HG02885 (cell line): ENCODE data around the gene CAPSL.
"Not testable (repeated sequence)": the region's sequence is repeated elsewhere in the genome, so short reads cannot be mapped to it uniquely, and the experiment has no call there.

Source experiments
- ATAC-seq: cut with Tn5 transposase; IDR thresholded peaks from one replicate; pipeline ENCODE4 v1.9.1; 2021; ENCODE audit warnings: mild to moderate bottlenecking; ENCODE audit not compliant: unreplicated experiment, poor library complexity

The CAPSL gene

DNA sequence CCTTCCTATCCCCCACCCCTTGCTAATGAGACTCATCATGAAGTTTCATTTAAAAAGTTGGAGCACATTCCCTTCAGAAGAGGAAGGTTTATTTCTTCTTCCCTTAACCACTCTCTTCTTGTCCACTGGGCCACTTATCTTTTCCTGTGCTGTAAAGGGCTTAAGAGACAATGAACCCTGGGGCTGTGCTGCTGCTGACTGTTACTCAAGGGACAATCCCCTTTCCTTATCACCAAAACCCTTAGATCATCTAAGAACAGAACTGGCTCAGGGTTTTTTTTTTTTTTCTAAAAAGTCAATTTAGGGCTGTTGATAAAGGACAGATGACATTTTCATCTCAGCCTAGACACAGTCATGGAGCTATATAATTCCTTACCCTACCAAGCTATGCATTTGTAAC, 29.6 kb downstream of the CAPSL start:
- no peak for ATAC-seq

DNA sequence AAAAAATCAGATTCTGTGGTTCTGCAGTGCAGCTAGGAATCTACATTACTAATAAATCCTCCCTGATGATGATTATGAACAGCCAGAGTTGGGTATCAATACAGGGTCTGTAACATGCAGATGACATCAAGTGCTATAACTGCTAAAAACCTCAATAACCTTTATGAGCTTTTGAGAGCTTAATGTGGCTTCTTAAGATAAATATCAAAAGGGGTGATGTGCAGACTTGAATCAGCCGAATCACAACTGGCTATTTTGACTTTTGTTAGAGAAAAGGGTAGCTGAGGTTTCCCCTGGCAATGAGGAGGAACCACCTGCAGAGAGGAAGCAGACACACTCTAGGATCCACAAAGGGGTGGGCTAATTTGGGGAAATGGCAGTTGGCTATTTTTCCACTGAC, 30.2 kb downstream of the CAPSL start:
- no peak for ATAC-seq

DNA sequence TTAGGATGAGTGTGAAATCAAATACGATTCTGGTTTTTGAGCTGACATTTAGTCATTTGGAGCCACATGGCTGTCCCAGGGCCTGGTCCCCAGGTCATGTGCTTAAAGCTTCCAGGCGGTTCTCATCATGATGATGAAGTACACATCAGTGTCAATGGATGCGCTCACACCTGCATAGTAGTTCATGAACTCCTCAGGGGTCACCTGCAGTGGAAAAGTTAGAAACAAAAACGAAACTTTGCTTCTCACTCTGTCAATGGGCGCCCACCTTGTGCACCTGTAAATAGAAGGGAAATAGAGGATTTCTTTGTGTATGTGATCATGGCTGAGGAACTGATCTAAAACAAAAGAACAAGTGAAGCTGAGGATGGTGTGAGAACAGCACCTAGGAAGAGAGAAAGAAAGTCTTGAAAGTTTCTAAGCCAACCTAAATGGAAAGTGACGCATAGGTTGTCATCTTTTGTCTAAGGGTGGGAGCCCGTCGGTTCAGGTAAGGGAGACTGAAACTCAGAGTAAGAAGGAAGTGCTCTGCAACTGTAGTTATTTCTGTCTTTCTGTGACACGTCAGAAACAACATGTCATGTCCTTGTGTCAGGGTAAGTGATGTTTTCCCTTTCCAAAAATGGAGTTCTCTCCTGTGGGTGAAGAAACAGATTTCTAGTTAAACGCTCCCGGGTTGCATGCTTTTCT, 33.8 kb downstream of the CAPSL start:
- ATAC-seq, result peak; percentile 74

DNA sequence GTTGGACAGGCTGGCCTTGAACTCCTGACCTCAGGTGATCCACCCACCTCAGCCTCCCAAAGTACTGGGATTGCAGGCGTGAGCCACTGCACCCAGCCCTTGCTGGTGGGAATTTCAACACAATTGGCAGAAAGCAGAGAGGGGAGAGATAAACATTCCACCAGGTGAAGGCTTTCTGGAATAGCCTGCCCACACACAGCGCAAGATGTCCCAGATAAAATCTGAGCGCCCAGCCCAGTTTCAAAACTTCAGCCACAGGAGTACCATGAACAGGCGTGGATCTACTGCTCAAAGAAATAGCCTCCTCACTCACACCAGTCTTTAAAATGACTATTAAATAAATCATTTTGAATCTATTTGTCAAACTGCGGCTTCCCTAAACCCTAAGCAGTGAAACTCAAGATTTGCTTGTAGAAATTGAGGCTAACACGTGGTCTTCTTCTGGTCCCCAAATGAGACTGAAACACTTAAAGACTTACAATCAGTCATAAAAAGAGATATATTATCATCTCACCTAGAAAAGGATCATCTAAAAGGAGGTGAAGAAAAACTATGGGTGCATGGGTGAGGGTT, 34.7 kb downstream of the CAPSL start:
- no peak for ATAC-seq

DNA sequence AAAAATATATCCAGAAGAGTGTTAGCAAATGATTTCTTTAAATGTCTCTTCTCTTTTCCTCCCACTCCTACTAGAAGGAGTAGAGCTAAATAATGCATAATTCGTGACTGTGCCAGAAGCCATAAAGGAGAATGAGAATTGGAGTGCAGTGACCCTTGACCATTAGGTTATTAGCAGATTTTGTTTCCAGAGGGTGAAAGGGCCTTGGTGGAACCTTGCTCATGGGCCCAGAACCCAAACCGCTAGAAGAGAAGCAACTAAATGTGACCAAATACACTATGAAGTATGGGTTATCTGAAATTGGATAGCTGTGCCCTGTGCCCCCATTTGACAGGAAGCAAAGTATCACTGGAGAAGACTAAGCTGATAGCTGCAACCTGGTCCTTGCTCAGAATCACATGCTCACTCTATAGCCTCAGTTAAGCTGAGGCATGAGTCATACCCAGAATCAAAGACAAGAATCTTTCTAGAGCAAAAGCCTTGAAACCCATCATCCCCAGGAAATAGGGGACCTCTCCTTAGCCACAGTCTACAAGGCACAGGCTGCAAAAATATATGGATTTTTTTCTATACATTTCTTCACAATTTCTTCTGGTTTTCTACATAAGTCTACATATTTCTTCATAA, 36.3 kb downstream of the CAPSL start:
- peak; percentile 63 for ATAC-seq

DNA sequence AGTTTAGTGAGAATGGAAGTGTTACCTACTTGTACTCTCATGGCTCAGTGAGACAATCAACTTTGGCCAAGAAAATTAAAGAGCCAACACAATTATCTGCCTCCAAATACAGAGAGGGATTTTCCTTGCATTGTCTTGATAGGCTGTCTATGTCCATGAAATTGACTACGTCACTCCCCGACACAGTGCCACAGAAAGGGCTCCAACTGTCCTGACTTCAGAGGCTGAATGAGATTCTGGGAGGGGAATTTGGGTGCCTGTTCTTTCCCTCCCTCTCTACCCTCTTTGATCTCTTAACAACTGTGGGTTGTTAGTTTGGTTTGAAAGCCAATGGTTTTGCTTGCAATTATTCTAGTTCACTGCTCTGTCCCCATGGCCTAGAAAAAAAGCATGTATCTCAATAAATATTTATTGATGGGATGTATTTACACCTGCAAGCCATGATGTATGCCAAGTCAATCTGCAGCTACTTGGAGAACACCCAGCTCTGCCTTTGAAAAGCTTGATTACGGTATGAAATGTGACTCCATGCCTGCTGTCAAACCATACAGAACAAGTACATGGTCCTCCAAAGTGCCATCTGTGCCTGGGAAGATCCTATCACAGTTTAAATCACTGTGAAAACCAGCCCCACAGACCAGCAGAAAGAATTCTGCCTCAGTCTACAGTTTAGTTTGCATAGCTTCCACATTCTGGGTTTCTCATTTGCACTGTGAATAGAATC, 37.3 kb downstream of the CAPSL start:
- ATAC-seq, result no peak

DNA sequence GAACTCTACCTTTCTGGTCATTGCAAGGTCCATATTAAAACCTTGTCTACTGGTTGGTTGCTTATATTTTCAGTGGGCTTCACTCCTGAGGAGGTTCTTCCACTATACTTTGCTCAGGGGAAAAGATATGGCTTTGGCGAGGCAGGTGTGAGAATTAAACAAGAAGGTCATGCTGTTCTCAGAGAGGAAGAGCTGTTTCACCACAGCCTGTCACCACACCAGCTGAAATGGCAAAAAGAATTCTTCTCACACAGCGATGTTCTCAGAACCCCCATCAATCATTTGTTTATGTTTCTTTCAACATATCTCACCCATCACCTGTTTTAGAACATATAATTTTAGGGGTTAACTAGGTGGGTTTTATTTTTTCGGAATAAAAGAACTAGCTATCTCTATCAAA, 38.6 kb downstream of the CAPSL start:
- peak; percentile 37 for ATAC-seq

DNA sequence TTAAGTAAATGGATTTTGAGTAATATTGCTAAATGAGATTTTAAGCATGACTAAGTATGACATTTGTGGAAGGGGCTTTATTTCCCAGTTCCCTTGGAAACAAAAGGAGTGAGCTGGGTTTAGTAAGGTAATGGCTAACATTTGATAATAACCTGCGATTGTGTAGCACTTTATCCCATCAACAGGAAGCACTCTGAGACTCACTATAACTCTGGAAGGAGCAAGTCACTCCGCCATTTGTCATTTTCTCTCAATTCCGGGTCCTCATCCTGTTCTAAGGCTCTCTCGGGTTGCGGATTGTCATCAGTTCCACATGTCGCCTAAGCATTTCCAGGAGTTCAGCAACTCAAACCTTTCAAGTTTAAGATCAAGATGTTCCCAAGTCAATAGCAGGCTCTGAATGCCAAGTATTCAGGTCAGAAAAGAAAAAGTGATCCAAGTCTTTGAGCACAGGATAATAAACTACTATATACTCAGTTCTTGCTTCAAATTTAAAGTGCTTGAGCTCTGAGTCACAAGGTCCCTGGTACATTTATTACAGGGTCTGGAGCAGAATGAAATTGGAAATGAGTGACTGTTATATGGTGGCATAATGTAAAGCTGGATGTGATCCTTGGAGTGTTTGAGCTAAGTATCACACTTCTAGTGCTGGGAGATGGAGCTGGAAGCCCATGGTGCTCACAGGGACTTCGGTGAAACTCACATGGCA, 39.3 kb downstream of the CAPSL start:
- ATAC-seq, result no peak

DNA sequence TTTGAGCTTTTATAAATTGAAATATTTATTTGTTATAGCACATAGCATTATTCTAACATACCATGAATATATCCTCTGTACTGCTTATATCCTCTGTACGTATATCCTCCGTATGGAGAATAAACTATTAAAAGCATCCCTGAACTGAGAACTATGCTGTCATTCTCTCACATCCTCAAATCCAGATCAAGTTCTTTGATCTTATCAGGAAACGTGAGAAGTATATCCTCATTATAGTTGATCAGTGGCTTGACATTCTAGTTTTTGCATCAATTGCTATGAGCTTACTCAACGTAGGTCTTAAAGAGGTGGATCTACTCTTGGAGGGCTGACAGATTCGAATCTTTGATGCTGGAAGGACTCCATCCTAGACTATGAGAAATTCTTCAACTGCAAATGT, 44.3 kb downstream of the CAPSL start:
- no peak for ATAC-seq

DNA sequence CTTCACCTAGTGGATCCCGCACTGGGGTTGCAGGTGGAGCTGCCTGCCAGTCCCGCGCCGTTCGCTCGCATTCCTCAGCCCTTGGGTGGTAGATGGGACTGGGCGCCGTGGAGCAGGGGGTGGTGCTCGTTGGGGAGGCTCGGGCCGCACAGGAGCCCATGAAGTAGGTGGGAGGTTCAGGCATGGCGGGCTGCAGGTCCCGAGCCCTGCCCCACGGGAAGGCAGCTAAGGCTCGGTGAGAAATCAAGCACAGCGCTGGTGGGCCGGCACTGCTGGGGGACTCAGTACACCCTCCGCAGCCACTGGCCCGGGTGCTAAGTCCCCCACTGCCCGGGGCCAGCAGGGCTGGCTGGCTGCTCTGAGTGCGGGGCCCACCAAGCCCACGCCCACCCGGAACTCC, 45.6 kb downstream of the CAPSL start:
- not testable (repeated sequence) for ATAC-seq

DNA sequence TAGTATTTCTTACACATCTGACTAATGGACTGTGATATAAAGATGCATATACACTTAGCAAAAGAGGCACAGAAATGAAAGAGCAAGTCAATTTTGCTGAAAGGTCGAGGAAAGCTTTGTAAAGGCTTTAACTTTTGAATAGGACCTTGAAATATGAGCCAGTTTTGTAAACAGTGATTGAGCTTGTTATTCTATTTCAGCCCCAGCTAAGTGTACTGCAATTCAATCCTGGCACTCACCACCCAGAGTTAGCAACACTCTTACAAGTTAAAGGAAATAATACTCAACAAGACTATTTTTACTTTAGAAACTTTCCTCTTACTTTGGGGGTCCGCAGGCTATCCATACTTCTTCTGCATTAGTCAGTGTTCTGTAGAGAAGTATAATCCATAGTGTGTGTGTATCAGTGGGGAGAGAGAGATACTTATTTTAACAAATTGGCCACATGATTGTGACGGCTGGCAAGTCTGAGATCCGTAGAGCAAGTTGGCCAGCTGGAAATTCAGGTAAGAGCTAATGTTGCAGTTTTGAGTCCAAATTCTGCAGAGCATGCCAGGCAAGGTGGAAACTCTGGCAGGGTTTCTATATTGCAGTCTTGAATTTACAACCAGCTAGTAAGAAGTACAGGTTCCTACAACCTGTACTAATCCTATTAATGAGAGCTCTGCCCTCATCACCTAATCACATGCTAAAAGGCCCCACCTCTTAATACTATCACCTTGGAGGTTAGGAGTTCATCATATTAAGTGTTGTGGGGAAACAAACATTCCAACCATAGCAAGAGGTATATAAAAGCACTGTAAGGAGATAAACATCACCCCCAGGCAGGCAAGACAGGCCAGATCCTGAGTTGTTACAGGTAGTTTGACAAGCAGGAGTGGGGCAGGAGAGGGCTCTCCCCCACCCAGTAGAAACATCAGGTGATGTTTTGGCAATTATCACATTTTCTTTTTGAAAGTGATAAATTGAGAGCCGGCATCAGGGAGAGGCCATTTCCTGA, 48.1 kb downstream of the CAPSL start:
- ATAC-seq, result no peak

DNA sequence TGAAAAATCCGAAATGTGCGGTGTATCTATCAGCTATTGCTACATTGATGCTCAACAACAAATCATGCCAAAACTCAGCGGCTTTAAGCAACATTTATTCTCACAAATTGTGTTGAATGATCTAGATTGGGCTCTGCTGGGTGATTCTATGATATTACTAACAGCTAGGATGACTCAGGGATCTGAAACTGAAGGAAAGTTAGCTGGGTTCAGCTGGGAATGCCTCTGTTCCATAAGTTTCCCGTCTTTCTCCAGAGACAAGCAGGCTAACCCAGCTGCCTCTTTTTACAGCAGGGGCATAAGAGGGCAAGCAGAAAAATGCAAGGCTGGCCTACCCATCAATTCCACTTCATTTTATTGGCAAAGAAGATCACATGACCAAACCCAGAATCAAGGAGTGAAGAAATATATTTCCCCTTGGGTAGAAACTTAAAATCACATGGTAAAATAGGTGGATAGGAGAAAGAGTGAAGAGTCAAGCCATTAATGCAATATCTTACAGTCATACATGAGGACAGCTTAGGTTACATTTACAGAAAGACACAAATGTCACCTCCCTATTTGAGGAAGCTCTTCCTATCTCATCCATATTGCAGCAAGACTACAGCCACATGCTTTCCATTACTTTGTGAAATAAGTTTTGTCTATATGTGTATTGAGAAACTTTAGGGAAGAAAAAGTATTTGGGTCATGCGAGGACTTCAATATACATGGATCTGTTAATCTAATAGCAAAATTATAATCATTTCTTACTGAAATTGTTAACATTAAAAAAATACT, 50.9 kb downstream of the CAPSL start:
- ATAC-seq, result no peak

DNA sequence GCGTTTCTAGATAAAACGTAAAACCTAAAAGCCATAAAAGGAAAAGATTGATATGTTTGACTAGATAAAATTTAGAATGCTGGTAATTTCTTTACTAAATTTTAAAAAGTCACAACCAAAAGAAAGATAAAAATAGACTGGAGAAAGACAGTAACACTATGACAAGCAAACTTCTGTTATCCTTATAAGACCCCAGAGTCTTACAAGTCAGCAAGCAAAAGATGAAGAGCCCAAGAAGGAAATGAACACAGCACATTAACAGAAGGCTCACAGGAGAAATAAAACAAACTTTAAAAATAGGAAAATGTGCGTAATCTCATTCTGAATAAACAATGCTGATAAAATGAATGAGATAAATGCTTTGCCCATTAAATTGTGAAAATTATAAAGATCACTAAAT, 52.0 kb downstream of the CAPSL start:
- no peak for ATAC-seq

DNA sequence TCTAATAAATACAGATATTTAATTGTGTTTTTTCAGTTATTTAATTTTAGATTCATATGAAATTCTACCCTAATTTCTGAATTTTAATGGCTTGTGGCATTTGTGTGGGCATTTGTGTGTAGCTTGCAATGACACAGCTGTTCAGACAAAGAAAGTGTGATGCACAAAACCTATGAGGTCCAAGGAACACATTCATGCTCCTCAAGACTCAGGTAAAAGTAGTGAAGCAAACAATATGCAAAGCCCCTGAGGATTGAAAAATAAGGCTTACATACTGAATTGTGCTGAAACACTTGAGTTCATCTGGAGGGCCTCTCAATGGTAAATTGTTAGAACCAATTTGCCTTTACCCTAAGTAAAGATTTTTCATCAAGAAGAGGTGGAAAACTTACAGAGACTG, 53.6 kb downstream of the CAPSL start:
- ATAC-seq, result peak; percentile 41

DNA sequence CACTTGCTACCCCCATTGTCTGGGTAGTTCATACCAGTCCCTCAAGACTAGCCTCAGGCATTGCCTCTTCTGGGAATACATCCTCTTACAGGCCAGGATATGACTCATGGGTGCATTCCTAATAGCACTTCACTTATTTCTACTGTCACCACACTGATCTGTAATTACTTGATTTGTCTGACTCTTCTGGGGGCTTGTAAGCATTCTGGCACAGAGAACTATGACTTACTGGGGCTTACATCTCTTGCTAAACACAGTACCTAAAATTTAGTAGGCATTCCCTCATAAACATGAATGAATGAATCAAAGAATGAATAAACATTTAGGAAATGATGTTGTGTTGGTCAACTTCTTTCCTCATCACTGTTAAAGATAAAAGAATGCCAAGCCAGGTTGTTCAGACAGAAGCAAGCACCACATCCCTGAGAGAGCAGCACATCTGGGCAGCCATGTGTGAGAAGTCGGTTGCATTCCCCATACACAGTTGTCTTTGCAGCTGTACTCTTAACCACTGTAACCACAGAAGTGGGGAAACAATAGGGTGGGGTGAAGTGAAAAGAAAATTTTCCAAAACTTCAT, 54.1 kb downstream of the CAPSL start:
- ATAC-seq, result peak; percentile 90

DNA sequence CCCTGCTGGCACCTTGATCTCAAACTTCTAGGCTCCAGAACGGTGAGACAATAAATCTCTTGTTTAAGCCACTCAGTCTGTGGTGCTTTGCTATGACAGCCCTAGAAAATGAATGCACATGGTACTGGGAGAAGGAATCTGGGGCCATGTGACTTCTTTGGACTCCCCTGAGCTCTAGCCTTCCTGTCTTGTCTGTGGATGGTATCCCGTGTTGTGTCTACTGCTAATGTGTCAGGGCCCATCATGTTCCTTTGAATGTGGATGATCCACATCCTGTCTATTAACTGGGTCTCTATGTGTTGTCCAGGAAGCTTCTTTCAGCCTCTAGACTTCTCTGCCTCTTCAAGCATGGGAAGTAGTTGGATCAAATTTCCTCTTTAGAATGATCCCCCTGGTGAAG, 56.7 kb downstream of the CAPSL start:
- no peak for ATAC-seq

DNA sequence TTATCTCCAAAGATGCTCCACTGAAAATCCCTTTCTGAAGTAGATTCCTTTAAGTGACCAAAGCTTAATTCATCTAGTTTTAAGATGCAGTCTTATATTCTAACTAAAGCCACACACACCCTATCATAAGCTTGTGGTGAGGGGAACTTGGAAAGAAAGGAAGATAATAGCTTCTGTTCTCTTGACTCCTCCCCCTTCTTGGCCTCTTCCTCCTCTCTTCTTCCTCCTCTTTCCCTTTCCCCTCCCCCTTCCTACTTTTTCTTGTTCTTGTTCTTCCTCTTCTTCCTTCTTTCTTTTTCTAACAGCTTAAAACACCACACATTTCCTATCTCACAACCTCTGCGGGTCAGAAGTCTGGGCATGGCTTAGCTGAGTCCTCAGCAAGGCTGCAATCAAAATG, 58.3 kb downstream of the CAPSL start:
- no peak for ATAC-seq

DNA sequence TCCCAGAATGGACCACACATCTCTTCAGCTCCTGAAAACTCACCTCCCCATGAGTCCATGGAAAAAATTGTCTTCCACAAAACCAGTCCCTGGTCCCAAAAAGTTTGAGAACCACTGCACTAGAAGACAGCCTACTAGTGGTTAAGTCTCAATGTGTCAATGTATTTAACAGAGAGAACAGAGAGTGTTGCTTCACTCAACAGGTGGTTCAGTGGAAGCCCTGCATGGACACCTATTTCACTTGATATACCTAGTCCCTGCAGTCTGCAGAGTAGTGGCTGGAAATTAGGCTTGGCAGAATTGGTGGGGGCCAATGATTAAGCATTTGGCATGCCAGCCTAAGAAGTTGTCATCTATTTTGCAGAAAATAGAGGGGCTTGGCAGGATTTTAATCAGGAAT, 58.8 kb downstream of the CAPSL start:
- no peak for ATAC-seq
